Astrocyte (in vitro differentiated cells and primary cell): ENCODE data around the gene VCL.

Source experiments
- EZH2 ChIP-seq: IDR thresholded peaks from 2 replicates; pipeline ENCODE4 v1.6.1; 2012; ENCODE audit warnings: mild to moderate bottlenecking, low read length, inconsistent platforms; ENCODE audit not compliant: insufficient read depth
- TF ChIP-seq, protein P1 (sequence below): IDR thresholded peaks from 2 replicates; pipeline ENCODE4 v1.5.1; 2011; ENCODE audit warnings: low read depth, mild to moderate bottlenecking, inconsistent platforms, low read length, moderate library complexity; ENCODE audit not compliant: insufficient read depth

DNA sequence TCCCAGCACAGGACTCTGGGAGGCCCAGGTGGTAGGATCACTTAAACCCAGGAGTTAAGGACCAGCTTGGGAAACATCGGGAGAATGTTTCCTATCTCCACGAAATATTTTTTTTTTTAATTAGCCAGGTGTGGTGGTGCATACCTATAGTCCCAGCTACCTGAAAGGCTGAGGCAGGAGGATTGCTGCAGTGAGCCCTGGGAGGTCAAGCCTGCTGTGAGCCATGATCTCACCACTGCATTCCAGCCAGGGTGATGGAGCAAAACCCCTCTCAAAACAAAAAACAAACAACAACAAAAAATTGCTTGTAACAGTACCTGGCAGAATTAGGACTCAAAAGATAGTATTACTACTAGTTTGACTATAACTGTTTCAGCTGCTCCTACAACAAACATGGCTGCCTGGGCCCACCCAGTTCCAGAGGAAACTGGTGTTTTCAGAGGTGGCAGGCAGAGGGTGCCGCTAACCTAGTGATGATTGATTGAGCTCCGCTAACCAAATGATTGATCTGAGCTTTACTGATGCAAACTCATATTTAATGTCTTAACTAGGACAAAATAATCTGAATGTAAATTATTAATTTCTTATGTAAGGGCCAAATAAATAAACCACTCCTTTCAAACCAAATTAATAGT lies 95.7 kb downstream of the VCL start:
- TF ChIP-seq, protein P1, sequence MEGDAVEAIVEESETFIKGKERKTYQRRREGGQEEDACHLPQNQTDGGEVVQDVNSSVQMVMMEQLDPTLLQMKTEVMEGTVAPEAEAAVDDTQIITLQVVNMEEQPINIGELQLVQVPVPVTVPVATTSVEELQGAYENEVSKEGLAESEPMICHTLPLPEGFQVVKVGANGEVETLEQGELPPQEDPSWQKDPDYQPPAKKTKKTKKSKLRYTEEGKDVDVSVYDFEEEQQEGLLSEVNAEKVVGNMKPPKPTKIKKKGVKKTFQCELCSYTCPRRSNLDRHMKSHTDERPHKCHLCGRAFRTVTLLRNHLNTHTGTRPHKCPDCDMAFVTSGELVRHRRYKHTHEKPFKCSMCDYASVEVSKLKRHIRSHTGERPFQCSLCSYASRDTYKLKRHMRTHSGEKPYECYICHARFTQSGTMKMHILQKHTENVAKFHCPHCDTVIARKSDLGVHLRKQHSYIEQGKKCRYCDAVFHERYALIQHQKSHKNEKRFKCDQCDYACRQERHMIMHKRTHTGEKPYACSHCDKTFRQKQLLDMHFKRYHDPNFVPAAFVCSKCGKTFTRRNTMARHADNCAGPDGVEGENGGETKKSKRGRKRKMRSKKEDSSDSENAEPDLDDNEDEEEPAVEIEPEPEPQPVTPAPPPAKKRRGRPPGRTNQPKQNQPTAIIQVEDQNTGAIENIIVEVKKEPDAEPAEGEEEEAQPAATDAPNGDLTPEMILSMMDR: no peak
- TF ChIP-seq EZH2: no peak
